Thoracic aorta (tissue), 2 donors: ENCODE measurements around the gene ZNF785. TPM values are rescaled to one million over a fixed set of nuclear protein-coding genes. Genes with fewer than 3 reads are reported as not detected.

Experiments
- ATAC-seq: fragments of 150-250 bp; one replicate; pipeline ENCODE4 v1.8.0; 2017; ENCODE audit warnings: low read depth; ENCODE audit not compliant: insufficient number of reproducible peaks, low FRiP score
- DNase-seq: peaks from one replicate; pipeline ENCODE4 v3.0.0-alpha.2; 2020; ENCODE audit warnings: low spot score
- H3K27ac ChIP-seq, 2 donors: fragments of 200-600 bp; sonication (generic); 1 replicate in 1 of 2; 2 replicates in 1 of 2; pipeline ENCODE4 v1.5.1; 2016; ENCODE audit warnings: mild to moderate bottlenecking in 2 of 2, moderate library complexity in 2 of 2
- H3K27me3 ChIP-seq: fragments of 200-600 bp; sonication (generic); replicated peaks from 2 replicates; pipeline ENCODE4 v1.6.0; 2016; ENCODE audit warnings: mild to moderate bottlenecking; ENCODE audit not compliant: insufficient read depth
- H3K36me3 ChIP-seq: fragments of 200-600 bp; sonication (generic); one replicate; pipeline ENCODE4 v1.5.1; 2016
- H3K4me1 ChIP-seq, 2 donors: fragments of 200-600 bp; sonication (generic); 1 replicate in 1 of 2; 2 replicates in 1 of 2; pipeline versions ENCODE4 v1.5.1 to v1.6.0; 2016; ENCODE audit warnings: low read depth in 2 of 2, mild to moderate bottlenecking in 1 of 2; ENCODE audit not compliant: control insufficient read depth in 1 of 2
- H3K4me3 ChIP-seq: fragments of 200-600 bp; sonication (generic); 2 replicates; pipeline ENCODE4 v1.5.1; 2016; ENCODE audit warnings: mild to moderate bottlenecking
- H3K9me3 ChIP-seq: fragments of 200-600 bp; sonication (generic); 2 replicates; pipeline ENCODE4 v1.5.1; 2016
- total RNA-seq, 2 donors: library from RNA; depleted of rRNA; stranded (reverse); fragments of >200 nt; gene quantifications; one replicate each; pipeline versions ENCODE4 v1.1.0 to v1.2.3, GENCODE V29; 2016
- TF ChIP-seq, protein P1 (sequence below): fragments of 200-600 bp; sonication (generic); IDR thresholded peaks from one replicate; pipeline ENCODE4 v1.5.1; 2019; ENCODE audit warnings: antibody characterized with exemption

ZNF785 gene
- total RNA-seq, 2 donors from 2014 or later = 10.9 to 15.6 TPM

DNA sequence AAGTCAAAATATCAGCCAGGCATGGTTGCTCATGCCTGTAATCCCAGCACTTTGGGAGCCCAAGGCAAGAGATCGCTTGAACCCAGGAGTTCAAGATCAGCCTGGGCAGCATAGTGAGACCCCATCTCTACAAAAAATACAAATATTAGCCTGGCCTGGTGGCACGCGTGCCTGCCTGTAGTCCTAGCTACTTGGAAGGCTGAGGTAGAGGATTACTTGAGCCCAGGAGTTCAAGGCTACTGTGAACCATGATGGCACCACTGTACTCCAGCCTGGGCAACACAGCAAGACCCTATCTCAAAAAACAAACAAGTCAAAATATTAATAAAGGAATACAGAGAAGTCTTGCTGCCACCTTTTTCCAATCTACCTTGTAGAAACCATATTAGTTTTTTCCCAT, 20.5 kb upstream of the ZNF785 start:
- no peaks in the 10 kb centered on the region for H3K27me3 ChIP-seq
- TF ChIP-seq, protein P1, sequence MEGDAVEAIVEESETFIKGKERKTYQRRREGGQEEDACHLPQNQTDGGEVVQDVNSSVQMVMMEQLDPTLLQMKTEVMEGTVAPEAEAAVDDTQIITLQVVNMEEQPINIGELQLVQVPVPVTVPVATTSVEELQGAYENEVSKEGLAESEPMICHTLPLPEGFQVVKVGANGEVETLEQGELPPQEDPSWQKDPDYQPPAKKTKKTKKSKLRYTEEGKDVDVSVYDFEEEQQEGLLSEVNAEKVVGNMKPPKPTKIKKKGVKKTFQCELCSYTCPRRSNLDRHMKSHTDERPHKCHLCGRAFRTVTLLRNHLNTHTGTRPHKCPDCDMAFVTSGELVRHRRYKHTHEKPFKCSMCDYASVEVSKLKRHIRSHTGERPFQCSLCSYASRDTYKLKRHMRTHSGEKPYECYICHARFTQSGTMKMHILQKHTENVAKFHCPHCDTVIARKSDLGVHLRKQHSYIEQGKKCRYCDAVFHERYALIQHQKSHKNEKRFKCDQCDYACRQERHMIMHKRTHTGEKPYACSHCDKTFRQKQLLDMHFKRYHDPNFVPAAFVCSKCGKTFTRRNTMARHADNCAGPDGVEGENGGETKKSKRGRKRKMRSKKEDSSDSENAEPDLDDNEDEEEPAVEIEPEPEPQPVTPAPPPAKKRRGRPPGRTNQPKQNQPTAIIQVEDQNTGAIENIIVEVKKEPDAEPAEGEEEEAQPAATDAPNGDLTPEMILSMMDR = no peak
- H3K36me3 ChIP-seq = peaks cover 33% of the 10 kb centered on the region
- no peak overlapping the region for H3K27ac ChIP-seq
- ATAC-seq = no peak
- H3K4me3 ChIP-seq = no peak overlapping the region
- peaks cover 7 to 18% of the 10 kb centered on the region in 2 donors for H3K4me1 ChIP-seq
- DNase-seq = no peak
- no peaks in the 10 kb centered on the region for H3K9me3 ChIP-seq

DNA sequence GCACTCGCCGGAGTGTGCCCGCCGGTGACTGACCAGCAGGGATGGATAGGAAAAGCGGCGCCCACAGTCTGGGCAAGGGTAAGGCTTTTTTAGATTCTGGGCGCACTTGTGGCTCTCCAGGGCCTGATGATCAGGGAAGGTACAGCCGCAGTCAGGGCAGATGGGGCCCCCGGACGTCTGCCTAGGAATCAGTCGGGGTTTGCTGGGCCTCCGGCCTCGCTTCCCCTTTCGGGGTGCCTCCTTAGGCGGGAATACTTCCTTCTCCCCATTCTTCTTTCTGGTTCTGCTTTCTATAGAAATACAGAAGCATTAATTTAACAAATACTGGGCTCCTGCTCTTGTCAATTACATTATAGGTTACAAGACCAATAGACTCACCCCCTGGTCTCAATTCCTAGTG, 19.7 kb upstream of the ZNF785 start:
- no peak for ATAC-seq
- no peak overlapping the region for H3K4me3 ChIP-seq
- no peaks in the 10 kb centered on the region for H3K9me3 ChIP-seq
- no peak overlapping the region for H3K27ac ChIP-seq
- H3K27me3 ChIP-seq = no peaks in the 10 kb centered on the region
- no peak for DNase-seq
- H3K4me1 ChIP-seq = peaks cover 7 to 18% of the 10 kb centered on the region in 2 donors
- H3K36me3 ChIP-seq = peaks cover 33% of the 10 kb centered on the region
- TF ChIP-seq, protein P1 = no peak

DNA sequence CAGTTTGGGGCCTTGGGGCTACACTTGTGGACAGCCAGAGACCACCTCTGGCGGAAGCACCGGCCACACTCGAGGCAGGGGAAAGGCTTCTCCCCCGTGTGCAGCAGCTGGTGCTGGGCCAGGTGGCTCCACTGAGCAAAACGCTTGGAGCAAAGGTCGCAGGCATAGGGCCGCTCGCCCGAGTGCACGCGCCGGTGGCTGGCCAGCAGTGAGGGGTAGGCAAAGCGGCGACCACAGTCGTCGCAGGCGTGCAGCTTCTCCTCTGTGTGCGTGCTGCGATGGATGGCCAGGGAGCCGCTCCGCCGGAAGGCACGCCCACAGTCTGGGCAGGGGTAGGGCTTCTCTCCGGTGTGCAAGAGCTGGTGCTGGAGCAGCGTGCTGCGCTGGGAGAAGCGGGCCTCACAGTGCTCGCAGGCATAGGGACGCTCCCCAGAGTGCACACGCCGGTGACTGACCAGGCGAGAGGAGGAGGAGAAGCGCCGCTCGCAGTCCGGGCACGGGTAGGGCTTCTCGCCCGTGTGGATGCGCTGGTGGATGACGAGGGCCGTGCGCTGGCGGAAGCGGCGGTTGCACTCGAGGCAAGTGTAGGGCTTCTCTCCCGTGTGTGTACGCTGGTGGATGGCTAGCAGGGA, 18.9 kb upstream of the ZNF785 start:
- Histone ChIP-seq H3K36me3 (peaks cover 33% of the 10 kb centered on the region), H3K27ac (no peak overlapping the region), H3K4me1 (peaks cover 7 to 18% of the 10 kb centered on the region in 2 donors), H3K9me3 (no peaks in the 10 kb centered on the region), H3K27me3 (no peaks in the 10 kb centered on the region), H3K4me3 (no peak overlapping the region)
- TF ChIP-seq, protein P1 = no peak
- DNase-seq (no peak), ATAC-seq (no peak)

DNA sequence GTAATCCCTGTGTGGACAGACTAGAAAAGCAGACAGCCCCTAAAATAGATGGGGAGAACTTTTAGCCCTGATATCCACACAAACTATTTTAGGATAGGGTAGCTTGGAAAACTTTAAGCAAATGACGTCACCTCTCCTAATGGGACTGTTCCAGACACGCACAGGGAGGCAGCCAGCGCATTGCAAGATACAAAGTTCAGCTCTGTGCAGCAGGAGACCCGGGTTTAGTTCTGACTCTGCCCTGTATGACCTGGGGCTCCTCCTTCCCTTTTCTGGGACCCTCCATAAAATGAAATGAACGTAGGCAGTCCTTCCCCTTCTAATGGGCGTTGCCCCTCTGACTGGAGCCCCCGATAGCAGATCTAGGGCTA, 18.4 kb upstream of the ZNF785 start:
- DNase-seq (no peak), ATAC-seq (no peak)
- Histone ChIP-seq H3K4me3 (no peak overlapping the region), H3K9me3 (no peaks in the 10 kb centered on the region), H3K27me3 (no peaks in the 10 kb centered on the region), H3K36me3 (peaks cover 33% of the 10 kb centered on the region), H3K4me1 (peaks cover 2 to 13% of the 10 kb centered on the region in 2 donors), H3K27ac (no peak overlapping the region)
- TF ChIP-seq, protein P1 = no peak

DNA sequence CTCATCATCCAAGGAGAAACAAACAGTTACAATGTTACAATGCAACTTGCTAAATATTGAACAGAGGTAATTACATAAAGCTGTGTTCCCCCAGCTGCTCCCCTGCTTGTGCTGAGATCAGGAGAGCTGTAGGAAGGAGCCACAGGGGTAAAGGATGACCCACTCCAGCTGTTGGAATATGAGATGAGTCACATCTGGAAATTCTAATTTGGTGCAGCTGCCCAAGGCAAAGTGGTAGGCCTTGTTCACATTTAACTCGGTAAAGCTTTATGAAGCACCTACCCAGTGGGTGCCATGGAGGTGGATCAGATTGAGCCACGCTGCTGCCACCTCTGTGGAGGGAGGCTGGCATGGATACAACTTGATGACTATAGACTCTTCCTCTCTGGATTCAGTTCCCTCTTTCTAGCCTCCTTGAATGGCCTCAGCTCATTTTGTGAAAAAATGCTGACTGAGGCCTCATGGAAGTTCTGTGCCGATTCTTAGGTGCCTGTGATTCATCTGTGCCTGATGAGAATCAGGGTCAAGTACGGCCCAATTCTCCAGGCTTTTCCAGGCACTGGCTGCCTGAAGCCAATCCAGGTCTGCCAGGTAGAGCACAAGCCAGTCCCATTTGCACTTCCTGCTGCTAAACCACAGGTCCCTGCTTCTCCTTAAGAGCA, 17.2 kb upstream of the ZNF785 start:
- ATAC-seq = no peak

More for the DNA sequence above, 17.2 kb upstream of the ZNF785 start:
- H3K9me3 ChIP-seq = no peaks in the 10 kb centered on the region
- H3K27me3 ChIP-seq = no peaks in the 10 kb centered on the region
- TF ChIP-seq, protein P1 = no peak
- H3K27ac ChIP-seq = no peak overlapping the region
- H3K4me3 ChIP-seq = no peak overlapping the region
- peaks cover 33% of the 10 kb centered on the region for H3K36me3 ChIP-seq
- no peak for DNase-seq
- H3K4me1 ChIP-seq = peaks cover 0 to 5% of the 10 kb centered on the region in 2 donors
